OCI-LY3 (cell line): Measurements from ENCODE around the gene CFAP99.

Source experiments
- H2AFZ ChIP-seq: fragments of 200-600, 300-600 bp; shearing (Covaris generic); 2 replicates; pipeline ENCODE4 v1.6.0; 2014; ENCODE audit warnings: antibody characterized with exemption, low read depth, low read length
- H3K27ac ChIP-seq: fragments of 200-600, 300-600 bp; sonication (generic); 2 replicates; pipeline ENCODE4 v1.5.1; 2014; ENCODE audit warnings: mild to moderate bottlenecking, low read length, moderate library complexity, mixed read lengths
- H3K27me3 ChIP-seq: fragments of 200-600, 300-600 bp; sonication (generic); 2 replicates; pipeline ENCODE4 v1.6.1; 2014; ENCODE audit warnings: low read depth, low read length, mixed read lengths
- H3K36me3 ChIP-seq: fragments of 200-600, 300-600 bp; sonication (generic); replicated peaks from 2 replicates; pipeline ENCODE3; 2014; ENCODE audit warnings: low read depth, low read length, mixed read lengths
- H3K4me1 ChIP-seq: fragments of 300-600, 200-600 bp; sonication (generic); 2 replicates; pipeline ENCODE4 v1.6.1; 2014; ENCODE audit warnings: low read length, mixed read lengths
- H3K4me2 ChIP-seq: fragments of 200-600, 300-600 bp; sonication (generic); 2 replicates; pipeline ENCODE4 v1.6.1; 2014; ENCODE audit warnings: low read length, mixed read lengths
- H3K4me3 ChIP-seq: fragments of 300-600, 200-600 bp; sonication (generic); 2 replicates; pipeline ENCODE4 v1.5.1; 2014; ENCODE audit warnings: antibody characterized with exemption, mild to moderate bottlenecking, low read length, moderate library complexity
- H3K79me2 ChIP-seq: fragments of 300-600, 200-600 bp; shearing (Covaris generic); 2 replicates; pipeline ENCODE4 v1.6.1; 2014; ENCODE audit warnings: mild to moderate bottlenecking, low read length, mixed read lengths
- H3K9ac ChIP-seq: fragments of 300-600, 200-600 bp; shearing (Covaris generic); 2 replicates; pipeline ENCODE4 v1.6.0; 2014; ENCODE audit warnings: mild to moderate bottlenecking, low read length, moderate library complexity
- H3K9me3 ChIP-seq: fragments of 200-600, 300-600 bp; shearing (Covaris generic); 2 replicates; pipeline ENCODE4 v1.6.1; 2014; ENCODE audit warnings: low read length, mixed read lengths; ENCODE audit not compliant: insufficient read depth
- H4K20me1 ChIP-seq: fragments of 200-600, 300-600 bp; sonication (generic); 2 replicates; pipeline ENCODE4 v1.6.1; 2016; ENCODE audit warnings: low read length, mixed read lengths; ENCODE audit not compliant: insufficient read depth
- EZH2phosphoT487 ChIP-seq: fragments of 200-600 bp; shearing (Covaris generic); IDR thresholded peaks from 2 replicates; pipeline ENCODE4 v1.6.1; 2018; ENCODE audit warnings: antibody characterized with exemption, mixed run types, low read depth
- TF ChIP-seq, protein P1 (sequence below): fragments of 200-600, 300-600 bp; sonication (generic); IDR thresholded peaks from 2 replicates; pipeline ENCODE4 v1.5.1; 2014; ENCODE audit warnings: antibody characterized with exemption, low read length, low read depth

Gene CFAP99

DNA sequence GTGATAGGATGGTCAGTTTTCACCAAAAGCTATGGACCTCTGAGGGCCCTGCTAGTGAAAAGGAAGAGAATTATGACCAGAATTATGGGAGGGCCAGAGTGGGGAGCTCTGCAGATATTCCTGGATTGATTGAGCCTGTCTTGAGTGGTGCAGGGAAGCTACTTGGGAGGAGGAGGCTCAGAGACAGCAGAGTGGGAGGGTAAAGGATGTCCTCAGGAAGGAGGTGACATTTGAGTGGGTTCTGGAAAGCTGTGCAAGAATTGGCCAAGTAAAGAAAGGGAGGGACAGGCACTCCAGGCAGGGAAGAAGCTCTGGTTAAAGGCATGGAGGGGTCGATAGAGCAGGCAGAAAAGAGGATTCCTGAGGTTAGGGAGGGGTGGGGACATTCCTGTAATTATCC, 74.2 kb downstream of the CFAP99 start:
- peaks cover 88% of the 10 kb centered on the region for H4K20me1 ChIP-seq
- H3K9me3 ChIP-seq: no peaks in the 10 kb centered on the region
- peaks cover 85% of the 10 kb centered on the region for H3K79me2 ChIP-seq
- H2AFZ ChIP-seq: no peak overlapping the region
- no peak overlapping the region for H3K4me3 ChIP-seq
- peaks cover 58% of the 10 kb centered on the region for H3K36me3 ChIP-seq
- H3K27me3 ChIP-seq: no peaks in the 10 kb centered on the region
- H3K4me2 ChIP-seq: no peak overlapping the region
- H3K4me1 ChIP-seq: peaks cover 31% of the 10 kb centered on the region
- H3K9ac ChIP-seq: no peak overlapping the region
- H3K27ac ChIP-seq: no peak overlapping the region
- TF ChIP-seq, protein P1, sequence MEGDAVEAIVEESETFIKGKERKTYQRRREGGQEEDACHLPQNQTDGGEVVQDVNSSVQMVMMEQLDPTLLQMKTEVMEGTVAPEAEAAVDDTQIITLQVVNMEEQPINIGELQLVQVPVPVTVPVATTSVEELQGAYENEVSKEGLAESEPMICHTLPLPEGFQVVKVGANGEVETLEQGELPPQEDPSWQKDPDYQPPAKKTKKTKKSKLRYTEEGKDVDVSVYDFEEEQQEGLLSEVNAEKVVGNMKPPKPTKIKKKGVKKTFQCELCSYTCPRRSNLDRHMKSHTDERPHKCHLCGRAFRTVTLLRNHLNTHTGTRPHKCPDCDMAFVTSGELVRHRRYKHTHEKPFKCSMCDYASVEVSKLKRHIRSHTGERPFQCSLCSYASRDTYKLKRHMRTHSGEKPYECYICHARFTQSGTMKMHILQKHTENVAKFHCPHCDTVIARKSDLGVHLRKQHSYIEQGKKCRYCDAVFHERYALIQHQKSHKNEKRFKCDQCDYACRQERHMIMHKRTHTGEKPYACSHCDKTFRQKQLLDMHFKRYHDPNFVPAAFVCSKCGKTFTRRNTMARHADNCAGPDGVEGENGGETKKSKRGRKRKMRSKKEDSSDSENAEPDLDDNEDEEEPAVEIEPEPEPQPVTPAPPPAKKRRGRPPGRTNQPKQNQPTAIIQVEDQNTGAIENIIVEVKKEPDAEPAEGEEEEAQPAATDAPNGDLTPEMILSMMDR: no peak
- no peak for TF ChIP-seq EZH2phosphoT487

DNA sequence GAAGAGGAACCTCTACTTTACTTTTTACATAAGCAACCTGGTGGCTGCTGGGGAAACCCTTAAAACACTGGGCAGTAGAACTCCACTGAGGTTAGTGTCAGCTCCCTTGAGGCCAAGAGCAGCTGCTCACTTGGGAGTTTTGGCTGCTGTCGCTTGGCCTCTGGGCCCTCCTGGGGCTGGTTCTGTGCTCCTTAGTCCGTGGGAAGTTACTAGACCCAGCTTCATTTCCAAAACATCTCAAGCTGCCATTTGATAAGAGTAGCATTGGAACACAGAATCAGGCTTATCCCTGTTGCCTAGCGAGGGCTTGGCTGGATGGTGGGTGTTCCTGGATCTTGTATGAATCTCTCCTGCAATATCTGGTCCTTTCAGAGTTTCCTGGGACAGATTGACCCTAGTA, 76.2 kb downstream of the CFAP99 start:
- Histone ChIP-seq H2AFZ (no peak overlapping the region), H4K20me1 (peaks cover 84% of the 10 kb centered on the region), H3K4me1 (peaks cover 32% of the 10 kb centered on the region), H3K9ac (no peak overlapping the region), H3K27ac (peak overlapping the region; percentile 39; the same call in 1 of the 2 replicates), H3K36me3 (peaks cover 47% of the 10 kb centered on the region), H3K9me3 (no peaks in the 10 kb centered on the region), H3K79me2 (peaks cover 76% of the 10 kb centered on the region), H3K27me3 (no peaks in the 10 kb centered on the region), H3K4me2 (no peak overlapping the region), H3K4me3 (no peak overlapping the region)
- TF ChIP-seq, protein P1: no peak
- no peak for TF ChIP-seq EZH2phosphoT487

DNA sequence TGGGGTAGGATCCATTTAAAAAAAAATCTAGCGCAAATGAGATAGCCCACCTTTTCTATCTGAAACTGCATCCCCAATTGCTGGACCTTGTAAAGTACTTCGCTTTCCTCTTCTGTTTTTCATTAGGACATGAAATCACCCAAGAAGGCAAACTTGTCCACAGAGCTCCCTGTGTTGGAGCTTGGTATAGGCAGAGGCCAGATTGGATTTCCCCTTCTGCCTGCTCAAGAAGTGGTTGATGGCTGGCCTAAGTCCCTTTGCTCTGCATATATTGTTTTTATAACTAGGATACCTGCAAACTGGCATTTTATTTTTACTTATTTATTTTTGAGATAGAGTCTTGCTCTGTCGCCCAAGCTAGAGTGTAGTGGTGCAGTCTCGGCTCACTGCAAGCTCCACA, 78.6 kb downstream of the CFAP99 start:
- no peak overlapping the region for H2AFZ ChIP-seq
- no peaks in the 10 kb centered on the region for H3K9me3 ChIP-seq
- peaks cover 32% of the 10 kb centered on the region for H3K4me1 ChIP-seq
- peaks cover 54% of the 10 kb centered on the region for H3K36me3 ChIP-seq
- peaks cover 68% of the 10 kb centered on the region for H3K79me2 ChIP-seq
- no peak overlapping the region for H3K9ac ChIP-seq
- H3K27me3 ChIP-seq: no peaks in the 10 kb centered on the region
- peak overlapping the region; percentile 48 for H3K27ac ChIP-seq
- H4K20me1 ChIP-seq: peaks cover 77% of the 10 kb centered on the region
- TF ChIP-seq, protein P1: no peak
- no peak for TF ChIP-seq EZH2phosphoT487
- H3K4me3 ChIP-seq: no peak overlapping the region
- H3K4me2 ChIP-seq: peak overlapping the region; percentile 34

DNA sequence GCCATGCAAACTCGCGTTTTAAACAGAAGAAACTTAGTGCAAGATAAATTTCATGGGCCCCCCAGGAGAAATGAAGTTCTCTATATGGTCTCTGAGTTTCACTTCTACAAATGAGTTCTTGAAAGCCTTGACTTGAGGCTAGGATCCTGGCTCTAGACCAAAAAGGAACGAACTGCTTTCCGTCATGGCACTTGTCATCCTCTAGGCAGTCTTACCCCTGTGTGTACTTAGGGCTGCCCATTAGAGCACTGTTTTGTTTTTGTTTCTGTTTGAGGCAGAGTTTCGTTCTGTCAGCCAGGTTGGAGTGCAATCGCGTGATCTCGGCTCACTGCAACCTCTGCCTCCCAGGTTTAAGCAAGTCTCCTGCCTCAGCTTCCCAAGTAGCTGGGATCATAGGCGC, 79.2 kb downstream of the CFAP99 start:
- H3K9me3 ChIP-seq: no peaks in the 10 kb centered on the region
- H3K4me1 ChIP-seq: peaks cover 32% of the 10 kb centered on the region
- TF ChIP-seq EZH2phosphoT487: no peak
- TF ChIP-seq, protein P1: no peak
- H3K79me2 ChIP-seq: peaks cover 63% of the 10 kb centered on the region
- H3K27me3 ChIP-seq: no peaks in the 10 kb centered on the region
- no peak overlapping the region for H3K4me3 ChIP-seq
- H3K27ac ChIP-seq: peak overlapping the region; percentile 48
- no peak overlapping the region for H3K9ac ChIP-seq
- H3K36me3 ChIP-seq: peaks cover 49% of the 10 kb centered on the region
- H3K4me2 ChIP-seq: peak overlapping the region; percentile 33; the same call in 1 of the 2 replicates
- peaks cover 73% of the 10 kb centered on the region for H4K20me1 ChIP-seq
- H2AFZ ChIP-seq: no peak overlapping the region
